Spleen (tissue), 11 donors: ENCODE results near the gene CTBS. TPM values are rescaled to one million over a fixed set of nuclear protein-coding genes. Genes with fewer than 3 reads are reported as not detected.
A peak's percentile ranks its signal among the peaks of the same experiment; 100 is the strongest.

Experiments
- DNase-seq: peaks from one replicate; pipeline ENCODE4 v3.0.0-alpha.2; 2020
- H3K27ac ChIP-seq, 8 donors: fragments of 200-600 bp; sonication (generic) in 7 of 8; 1 replicate in 4 of 8; 2 replicates in 4 of 8; pipeline versions ENCODE4 v1.5.0 to v1.8.0; 2016 to 2021; ENCODE audit warnings: inconsistent platforms in 4 of 8, mild to moderate bottlenecking in 4 of 8, moderate library complexity in 1 of 8
- H3K27me3 ChIP-seq, 7 donors: fragments of 200-600 bp; sonication (generic) in 6 of 7; replicated peaks in 1 of 7; 1 replicate in 4 of 7; 2 replicates in 3 of 7; pipeline versions ENCODE4 v1.5.0 to v1.8.0; 2016 to 2021; ENCODE audit warnings: inconsistent platforms in 3 of 7, mild to moderate bottlenecking in 1 of 7
- H3K36me3 ChIP-seq, 6 donors: fragments of 200-600 bp; sonication (generic) in 5 of 6; 1 replicate in 4 of 6; 2 replicates in 2 of 6; pipeline versions ENCODE4 v1.5.0 to v1.8.0; 2016 to 2021; ENCODE audit warnings: inconsistent platforms in 2 of 6
- H3K4me1 ChIP-seq, 6 donors: fragments of 200-600 bp; sonication (generic) in 5 of 6; 1 replicate in 3 of 6; 2 replicates in 3 of 6; pipeline versions ENCODE4 v1.5.0 to v1.8.0; 2016 to 2021; ENCODE audit warnings: inconsistent platforms in 3 of 6
- H3K4me3 ChIP-seq, 8 donors: fragments of 200-600 bp; sonication (generic) in 7 of 8; 1 replicate in 4 of 8; 2 replicates in 4 of 8; pipeline versions ENCODE4 v1.5.0 to v1.8.0; 2016 to 2021; ENCODE audit warnings: inconsistent platforms in 4 of 8, mild to moderate bottlenecking in 4 of 8, moderate library complexity in 2 of 8
- H3K9me3 ChIP-seq, 8 donors: fragments of 200-600 bp; sonication (generic) in 7 of 8; 1 replicate in 4 of 8; 2 replicates in 4 of 8; pipeline versions ENCODE4 v1.5.0 to v1.8.0; 2016 to 2021; ENCODE audit warnings: inconsistent platforms in 4 of 8
- CTCF ChIP-seq, 11 experiments: fragments of 200-600 bp in 7 of 11; fragments of 450-650 bp in 4 of 11; sonication (generic) in 4 of 11; IDR thresholded peaks in 8 of 11; conservative IDR thresholded peaks in 3 of 11; 1 replicate in 7 of 11; 2 replicates in 4 of 11; pipeline versions ENCODE4 v1.4.0 to v1.8.0; 2016 to 2021; ENCODE audit warnings: antibody characterized with exemption in 11 of 11, inconsistent platforms in 4 of 11, mild to moderate bottlenecking in 1 of 11
- POLR2A ChIP-seq, 3 donors: fragments of 450-650 bp; IDR thresholded peaks; one replicate each; pipeline ENCODE4 v1.5.1; 2017; ENCODE audit warnings: antibody characterized with exemption in 3 of 3, mild to moderate bottlenecking in 1 of 3
- POLR2AphosphoS5 ChIP-seq, 3 donors: sonication (generic); formaldehyde crosslinking; IDR thresholded peaks; one replicate each; pipeline ENCODE4 v1.5.1; 2017; ENCODE audit warnings: antibody characterized with exemption in 3 of 3
- WGBS, 5 donors: extraction: QIAGEN DNeasy Blood & Tissue Kit in 3 of 5; methylation state at CpG; one replicate each; pipeline versions ENCODE4 v1.1.5 to v1.1.7; 2013 to 2018; 5-methylcytosine and 5-hydroxymethylcytosine counted together
- intact Hi-C: fragments of 100-400 bp; cut with DNase I; formaldehyde crosslinking; loops from one replicate; pipeline ENCODE4 v1.15.0; 2023; ENCODE audit warnings: low total_unique reads
- polyA plus RNA-seq, 3 donors: library from polyadenylated mRNA; stranded (reverse); fragments of 200-250 nt; gene quantifications; one replicate each; pipeline ENCODE4 v1.2.1, GENCODE V29; 2013
- total RNA-seq, 7 donors: library from RNA; depleted of rRNA in 3 of 7; stranded (reverse); fragments of >200 nt in 3 of 7; fragmentation: NEBNext Ultra II Directional in 4 of 7; extraction: Animal tissue kit (Norgen Biotek cat#: 25700) in 4 of 7; gene quantifications; one replicate each; pipeline versions ENCODE4 v1.1.0 to v1.2.1, GENCODE V29; 2016 to 2021
- donor health status: healthy with polysubstance abuse.
- donor health status: DM: no; HTN: no; CAD: no; lungs with moderate emphysema.
- donor health status: DM: no; HTN: no; CAD: no.
- donor health status: Bipolar disorder and iron deficiency.
- donor health status: healthy.
- donor health status: DM: no; HTN: no; CAD: no.
- donor health status: DM: yes; HTN: yes; CAD: no.

The CTBS gene
- total and polyA plus RNA-seq, 10 donors, result 7.0 to 43.3 (median 34.8) TPM

- Histone ChIP-seq H3K27me3 (no peaks in the 10 kb centered on the region), H3K4me3 (no peak overlapping the region), H3K27ac (peak overlapping the region; percentile 10 to 71 (median 54)), H3K36me3 (peaks cover 0 to 6% (median 0%) of the 10 kb centered on the region in 6 donors), H3K9me3 (no peaks in the 10 kb centered on the region), H3K4me1 (peaks cover 0 to 18% (median 17%) of the 10 kb centered on the region in 6 donors)
- intact Hi-C loops, result no loop called here
- no peak for DNase-seq
- 70 to 84% (median 74%) methylated on average over 7 of the region's 7 CpGs for whole genome bisulfite sequencing, 5 donors
- peak in 1 of 3 donors; percentile 19 for TF ChIP-seq POLR2A (IDR thresholded peaks at IDR 0.05)
- TF ChIP-seq POLR2AphosphoS5 (IDR thresholded peaks at IDR 0.05), result no peak
Observed at GRCh38 chr1:84582802-84583587, 8.8 kb upstream of the CTBS start.

DNA sequence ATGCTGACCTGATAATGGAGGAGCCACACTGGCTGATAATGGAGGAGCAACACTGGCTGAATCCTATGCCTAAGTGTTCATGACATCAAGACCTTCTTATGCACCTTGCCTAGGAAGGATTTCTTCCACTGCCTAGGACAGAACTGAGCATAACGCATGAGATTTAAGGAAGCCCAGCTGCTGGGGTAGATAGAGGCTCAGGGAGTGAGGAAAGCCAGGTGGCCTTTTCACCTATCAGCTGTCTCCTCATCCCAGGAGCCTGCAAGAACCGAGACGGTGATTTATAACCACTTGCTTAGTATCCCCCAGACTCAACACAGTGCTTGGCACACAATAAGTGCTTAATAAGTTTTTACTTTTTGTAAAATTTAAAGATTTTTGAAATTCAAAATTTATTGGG lies 7.4 kb upstream of the CTBS start:
- intact Hi-C loops, result no loop called here
- no peak overlapping the region for H3K4me3 ChIP-seq
- H3K4me1 ChIP-seq, result peaks cover 0 to 18% (median 17%) of the 10 kb centered on the region in 6 donors
- no peak for DNase-seq
- no peaks in the 10 kb centered on the region for H3K27me3 ChIP-seq
- H3K27ac ChIP-seq, result no peak overlapping the region
- H3K9me3 ChIP-seq, result no peaks in the 10 kb centered on the region
- no peak for TF ChIP-seq POLR2AphosphoS5 (IDR thresholded peaks at IDR 0.05)
- no peak for TF ChIP-seq CTCF (IDR thresholded peaks at IDR 0.05 in 8 of 11, conservative IDR thresholded peaks at IDR 0.05 in 3 of 11)
- TF ChIP-seq POLR2A (IDR thresholded peaks at IDR 0.05), result no peak
- peaks cover 0 to 9% (median 0%) of the 10 kb centered on the region in 6 donors for H3K36me3 ChIP-seq
- 95 to 99% (median 97%) methylated on average over 3 of the region's 3 CpGs for WGBS, 5 donors

- no peaks in the 10 kb centered on the region for H3K9me3 ChIP-seq
- peaks cover 14 to 50% (median 33%) of the 10 kb centered on the region in 6 donors for H3K4me1 ChIP-seq
- no peaks in the 10 kb centered on the region for H3K27me3 ChIP-seq
- 66 to 80% (median 77%) methylated on average over 7 of the region's 7 CpGs for WGBS, 5 donors
- peak overlapping the region; percentile 28 to 68 (median 51) for H3K4me3 ChIP-seq
- TF ChIP-seq POLR2A (IDR thresholded peaks at IDR 0.05) (no peak), CTCF (IDR thresholded peaks at IDR 0.05 in 8 of 11, conservative IDR thresholded peaks at IDR 0.05 in 3 of 11) (no peak), POLR2AphosphoS5 (IDR thresholded peaks at IDR 0.05) (no peak)
- peaks cover 0 to 20% (median 4%) of the 10 kb centered on the region in 6 donors for H3K36me3 ChIP-seq
- peak; percentile 75 for DNase-seq
- intact Hi-C loops, result no loop called here
- H3K27ac ChIP-seq, result peak overlapping the region in 7 of 8 donors; percentile 96 to 100 (median 99)
Observed at GRCh38 chr1:84574936-84575335, 696 bp upstream of the CTBS start.

DNA sequence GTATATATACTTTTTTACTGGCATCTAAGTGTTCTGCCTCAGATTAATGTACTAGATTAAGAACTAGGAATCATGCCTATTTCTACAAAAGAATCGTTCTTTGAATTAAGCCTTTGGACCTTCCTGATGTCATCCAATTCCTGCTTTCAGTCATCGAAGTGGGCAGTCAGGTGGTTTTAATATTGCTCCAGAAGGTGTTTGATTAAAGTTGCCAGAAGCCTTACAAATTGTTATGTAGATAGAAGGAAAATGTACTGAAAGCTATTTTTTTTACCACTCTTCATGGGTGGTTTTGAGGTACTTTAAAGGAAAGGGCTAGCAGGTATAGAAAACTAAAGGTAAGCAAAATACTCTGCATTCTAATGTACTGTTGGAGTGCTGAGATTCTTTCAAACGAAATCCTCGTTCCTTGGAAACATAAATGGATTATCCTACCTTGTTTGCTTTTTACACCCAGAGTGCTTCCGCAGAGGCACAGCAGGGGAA lies 716 bp downstream of the CTBS start:
- peaks cover 0 to 33% (median 12%) of the 10 kb centered on the region in 6 donors for H3K36me3 ChIP-seq
- TF ChIP-seq POLR2A (IDR thresholded peaks at IDR 0.05) (peak in 1 of 3 donors; percentile 38), CTCF (IDR thresholded peaks at IDR 0.05 in 8 of 11, conservative IDR thresholded peaks at IDR 0.05 in 3 of 11) (no peak)
- intact Hi-C loops, result no loop called here
- H3K27ac ChIP-seq, result peak overlapping the region; percentile 96 to 100 (median 99)
- H3K4me1 ChIP-seq, result peaks cover 14 to 62% (median 33%) of the 10 kb centered on the region in 6 donors
- no peaks in the 10 kb centered on the region for H3K27me3 ChIP-seq
- whole genome bisulfite sequencing, 5 donors, result 5 to 13% (median 6%) methylated on average over 5 of the region's 5 CpGs
- no peaks in the 10 kb centered on the region for H3K9me3 ChIP-seq
- no peak for DNase-seq
- H3K4me3 ChIP-seq, result peak overlapping the region; percentile 40 to 68 (median 51)
